ENCODE results near the gene SERPINA6.
"Not testable (repeated sequence)": the region's sequence is repeated elsewhere in the genome, so short reads cannot be mapped to it uniquely, and the experiment has no call there.

SERPINA6 gene

GRCh38 chr14:94322648-94323570 is at the start of gene SERPINA6:
Gene SERPINA6, minus strand, starts transcription at chr14:94323336. Its CDS starts 8,688 bp downstream, at chr14:94314648.
- DNase-seq = peak in 2 of 3 experiments; percentile 36 to 63

- DNase-seq = no peak
These were observed 49.0 kb upstream of the SERPINA6 start for GRCh38 chr14:94372021-94372605.

- DNase-seq = no peak
These were observed 47.4 kb upstream of the SERPINA6 start for GRCh38 chr14:94370524-94370910.

- not testable (repeated sequence) for DNase-seq
These were observed 46.8 kb upstream of the SERPINA6 start for GRCh38 chr14:94369766-94370523.

GRCh38 chr14:94368956-94369355 is 45.8 kb upstream of the SERPINA6 start:
- DNase-seq = no peak

GRCh38 chr14:94368243-94368590 is 45.1 kb upstream of the SERPINA6 start:
- DNase-seq = no peak

GRCh38 chr14:94367347-94368242 is 44.5 kb upstream of the SERPINA6 start:
- DNase-seq = no peak

GRCh38 chr14:94366146-94366915 is 43.2 kb upstream of the SERPINA6 start, which contains the start of gene SERPINA2:
Gene SERPINA2, minus strand, starts transcription at chr14:94366698.
- DNase-seq = no peak

- no peak for DNase-seq
These were observed 42.5 kb upstream of the SERPINA6 start for GRCh38 chr14:94365624-94366023.

- DNase-seq = no peak
These were observed 41.8 kb upstream of the SERPINA6 start for GRCh38 chr14:94364964-94365363.

- no peak for DNase-seq
These were observed 40.9 kb upstream of the SERPINA6 start for GRCh38 chr14:94364037-94364436.

- no peak for DNase-seq
These were observed 40.1 kb upstream of the SERPINA6 start for GRCh38 chr14:94363151-94363624.

GRCh38 chr14:94362614-94363133 is 39.5 kb upstream of the SERPINA6 start:
- DNase-seq = no peak

GRCh38 chr14:94361682-94362081 is 38.5 kb upstream of the SERPINA6 start:
- no peak for DNase-seq

- DNase-seq = no peak
These were observed 37.9 kb upstream of the SERPINA6 start for GRCh38 chr14:94360945-94361565.

- DNase-seq = no peak
These were observed 34.0 kb upstream of the SERPINA6 start for GRCh38 chr14:94357166-94357565.

GRCh38 chr14:94356379-94357056 is 33.4 kb upstream of the SERPINA6 start:
- no peak for DNase-seq

GRCh38 chr14:94355191-94355794 is 32.2 kb upstream of the SERPINA6 start:
- DNase-seq = no peak

GRCh38 chr14:94354638-94355185 is 31.6 kb upstream of the SERPINA6 start:
- no peak for DNase-seq
